HG02870 (cell line): ENCODE data around the gene BET1L.
"Not testable (repeated sequence)": the region's sequence is repeated elsewhere in the genome, so short reads cannot be mapped to it uniquely, and the experiment has no call there.

Source experiments
- ATAC-seq: cut with Tn5 transposase; IDR thresholded peaks from one replicate; pipeline ENCODE4 v1.9.1; 2021; ENCODE audit warnings: mild to moderate bottlenecking, moderate library complexity; ENCODE audit not compliant: unreplicated experiment

Gene BET1L

GRCh38 chr11:207208-207862, at the start of gene BET1L, which contains the start of gene RIC8A:
Gene BET1L, minus strand, starts transcription at chr11:207399. Its CDS starts 78 bp downstream, at chr11:207321.
Gene RIC8A, plus strand, starts transcription at chr11:207708. Its CDS starts 1,147 bp downstream, at chr11:208855.
- peak; percentile 64 for ATAC-seq

- ATAC-seq, result no peak
These were observed 48.6 kb upstream of the BET1L start for GRCh38 chr11:255816-256215.

- no peak for ATAC-seq
These were observed 48.0 kb upstream of the BET1L start for GRCh38 chr11:255176-255575.

- no peak for ATAC-seq
These were observed 46.7 kb upstream of the BET1L start for GRCh38 chr11:253886-254270.

- ATAC-seq, result no peak
These were observed 46.1 kb upstream of the BET1L start for GRCh38 chr11:253160-253885.

GRCh38 chr11:252666-253065, 45.5 kb upstream of the BET1L start:
- ATAC-seq, result no peak

- no peak for ATAC-seq
These were observed 44.4 kb upstream of the BET1L start for GRCh38 chr11:251550-251949.

GRCh38 chr11:250740-251299, 43.6 kb upstream of the BET1L start:
- no peak for ATAC-seq

- no peak for ATAC-seq
These were observed 43.1 kb upstream of the BET1L start for GRCh38 chr11:250274-250673.

- no peak for ATAC-seq
These were observed 41.9 kb upstream of the BET1L start for GRCh38 chr11:249062-249461.

GRCh38 chr11:244376-244775, 37.2 kb upstream of the BET1L start:
- ATAC-seq, result no peak

GRCh38 chr11:241634-242033, 34.4 kb upstream of the BET1L start:
- no peak for ATAC-seq

GRCh38 chr11:240315-240714, 33.1 kb upstream of the BET1L start:
- no peak for ATAC-seq

GRCh38 chr11:238346-238745, 31.1 kb upstream of the BET1L start:
- not testable (repeated sequence) for ATAC-seq

GRCh38 chr11:236774-237767, 29.9 kb upstream of the BET1L start, which contains the start of gene PSMD13:
Gene PSMD13, plus strand, starts transcription at chr11:236976. Its CDS starts 74 bp downstream, at chr11:237050.
- ATAC-seq, result peak; percentile 76

- peak; percentile 77 for ATAC-seq
These were observed 29.0 kb upstream of the BET1L start, which contains the start of gene SIRT3 for GRCh38 chr11:235997-236773. Gene SIRT3, minus strand, starts transcription at chr11:236342. Its CDS starts 14 bp downstream, at chr11:236328.

GRCh38 chr11:235609-235996, 28.4 kb upstream of the BET1L start:
- ATAC-seq, result no peak

GRCh38 chr11:235180-235579, 28.0 kb upstream of the BET1L start:
- no peak for ATAC-seq

GRCh38 chr11:232783-233565, 25.8 kb upstream of the BET1L start:
- no peak for ATAC-seq
